Smooth muscle cell of trachea (primary cell): ENCODE data around the gene SLC22A12. TPM values are rescaled to one million over a fixed set of nuclear protein-coding genes. Genes with fewer than 3 reads are reported as not detected.

ENCODE experiments used
- total RNA-seq: library from RNA; depleted of rRNA; stranded (reverse); fragments of >200 nt; gene quantifications from 2 replicates; pipeline ENCODE4 v1.2.1, GENCODE V29; 2014

The SLC22A12 gene
- total RNA-seq, result not detected in 2 replicates

DNA sequence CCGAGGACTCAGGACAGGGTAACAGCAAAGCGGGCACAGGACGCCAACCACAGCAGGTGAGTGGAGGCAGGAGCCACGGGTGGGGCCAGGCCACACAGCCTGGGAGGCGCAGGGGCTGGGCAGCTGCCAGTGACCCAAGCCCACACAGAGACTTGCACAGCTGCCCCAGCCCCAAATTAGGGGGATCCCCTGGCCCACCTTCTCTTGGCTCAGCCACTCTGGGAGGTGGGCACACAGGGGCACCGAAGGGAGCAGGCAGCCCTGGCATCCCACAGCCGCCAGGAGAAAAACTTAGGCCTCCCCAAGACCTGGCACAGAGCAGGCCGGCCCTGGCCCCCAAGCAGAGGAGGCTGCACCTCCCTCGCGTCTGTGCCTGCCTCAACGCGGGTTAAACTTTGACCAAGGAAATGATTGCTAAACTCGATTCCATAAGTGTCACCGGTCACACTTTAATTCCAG, at the start of gene SLC22A12:
Gene SLC22A12 (plus strand): TSS at position 458 of the 459 bp plus-strand sequence. CDS start 337 bp downstream, outside the sequence.

Other genes starting within 250 kb of the SLC22A12 start
- gene RPS6KA4, start 232.1 kb upstream of the SLC22A12 start, total RNA-seq, result 45.8 and 49.0 TPM in 2 replicates
- not detected in 2 replicates for gene SLC22A11, start 35.3 kb upstream of the SLC22A12 start, total RNA-seq
- 9.6 and 18.2 TPM in 2 replicates for gene NRXN2, start 132.0 kb downstream of the SLC22A12 start, total RNA-seq
- gene RASGRP2, start 152.9 kb downstream of the SLC22A12 start, total RNA-seq, result 0.29 and 0.50 TPM in 2 replicates
- 1.3 and 2.2 TPM in 2 replicates for gene PYGM, start 168.8 kb downstream of the SLC22A12 start, total RNA-seq
- gene SF1, start 187.3 kb downstream of the SLC22A12 start, total RNA-seq, result 92.8 and 106 TPM in 2 replicates
- 9.6 and 18.0 TPM in 2 replicates for gene MAP4K2, start 212.0 kb downstream of the SLC22A12 start, total RNA-seq
- 17.3 and 32.3 TPM in 2 replicates for gene MEN1, start 219.3 kb downstream of the SLC22A12 start, total RNA-seq